ENCODE results near the gene GCC2. TPM values are rescaled to one million over a fixed set of nuclear protein-coding genes. Genes with fewer than 3 reads are reported as not detected.

Gene GCC2
- total and polyA plus RNA-seq, 8 donors = 5.2 to 498 (median 54.3) TPM

DNA sequence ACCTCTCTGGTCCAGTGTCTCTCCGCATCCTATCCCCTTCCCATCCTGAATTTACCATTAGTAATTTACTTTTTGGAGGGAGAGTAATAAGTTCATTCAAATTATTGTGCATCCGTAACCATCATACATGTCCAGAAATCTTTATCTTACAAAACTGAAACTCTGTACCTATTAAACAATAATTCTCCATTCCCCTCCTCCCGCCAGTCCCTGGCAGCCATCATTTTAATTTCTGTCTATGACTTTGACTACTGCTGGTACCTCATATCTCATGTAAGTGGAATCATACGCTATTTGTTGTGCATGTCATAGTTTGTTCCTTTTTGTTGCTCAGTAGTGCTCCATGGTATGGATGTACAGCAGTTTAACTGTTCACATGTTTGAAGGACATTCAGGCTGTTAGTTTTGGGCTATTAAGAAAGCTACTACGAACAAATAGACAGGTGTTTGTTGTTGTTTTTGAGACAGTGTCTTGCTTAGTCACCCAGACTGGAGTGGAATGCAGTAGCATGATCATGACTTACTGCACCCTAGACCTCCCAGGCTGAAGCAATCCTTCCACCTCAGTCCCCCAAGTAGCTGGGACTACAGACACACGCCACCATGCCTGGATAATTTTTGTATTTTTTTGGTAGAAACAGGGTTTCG lies 87.3 kb downstream of the GCC2 start:
- peak overlapping the region; percentile 60 to 66 (median 66) for H3K4me3 ChIP-seq
- no peak for DNase-seq
- no peaks in the 10 kb centered on the region for H3K9me3 ChIP-seq
- no peaks in the 10 kb centered on the region for H3K27me3 ChIP-seq
- WGBS, 5 donors = 82 to 91% (median 86%) methylated on average over 7 of the region's 7 CpGs
- no peak for TF ChIP-seq CTCF (IDR thresholded peaks at IDR 0.05)
- no peak for TF ChIP-seq EP300 (IDR thresholded peaks at IDR 0.05)
- TF ChIP-seq POLR2A (IDR thresholded peaks at IDR 0.05) = no peak
- no peak for TF ChIP-seq POLR2AphosphoS5 (IDR thresholded peaks at IDR 0.05)
- peaks cover 16 to 63% (median 46%) of the 10 kb centered on the region in 4 donors for H3K4me1 ChIP-seq
- intact Hi-C loops (cut with DNase I; ENCODE audit: low total_unique reads) = no loop called here
- peak overlapping the region in 2 of 5 donors; percentile 20 to 99 for H3K27ac ChIP-seq
- H3K36me3 ChIP-seq = no peaks in the 10 kb centered on the region

GRCh38 chr2:108536911-108537310 lies 87.9 kb downstream of the GCC2 start:
- no peaks in the 10 kb centered on the region for H3K36me3 ChIP-seq
- no peaks in the 10 kb centered on the region for H3K27me3 ChIP-seq
- peaks cover 16 to 69% (median 51%) of the 10 kb centered on the region in 4 donors for H3K4me1 ChIP-seq
- intact Hi-C loops (cut with DNase I; ENCODE audit: low total_unique reads) = no loop called here
- no peaks in the 10 kb centered on the region for H3K9me3 ChIP-seq
- no peak for DNase-seq
- WGBS, 5 donors = 74 to 89% (median 82%) methylated on average over 5 of the region's 5 CpGs
- TF ChIP-seq POLR2A (IDR thresholded peaks at IDR 0.05) = no peak
- no peak for TF ChIP-seq EP300 (IDR thresholded peaks at IDR 0.05)
- no peak for TF ChIP-seq POLR2AphosphoS5 (IDR thresholded peaks at IDR 0.05)
- no peak for TF ChIP-seq CTCF (IDR thresholded peaks at IDR 0.05)
- H3K27ac ChIP-seq = peak overlapping the region in 1 of 5 donors; percentile 20
- no peak overlapping the region for H3K4me3 ChIP-seq

DNA sequence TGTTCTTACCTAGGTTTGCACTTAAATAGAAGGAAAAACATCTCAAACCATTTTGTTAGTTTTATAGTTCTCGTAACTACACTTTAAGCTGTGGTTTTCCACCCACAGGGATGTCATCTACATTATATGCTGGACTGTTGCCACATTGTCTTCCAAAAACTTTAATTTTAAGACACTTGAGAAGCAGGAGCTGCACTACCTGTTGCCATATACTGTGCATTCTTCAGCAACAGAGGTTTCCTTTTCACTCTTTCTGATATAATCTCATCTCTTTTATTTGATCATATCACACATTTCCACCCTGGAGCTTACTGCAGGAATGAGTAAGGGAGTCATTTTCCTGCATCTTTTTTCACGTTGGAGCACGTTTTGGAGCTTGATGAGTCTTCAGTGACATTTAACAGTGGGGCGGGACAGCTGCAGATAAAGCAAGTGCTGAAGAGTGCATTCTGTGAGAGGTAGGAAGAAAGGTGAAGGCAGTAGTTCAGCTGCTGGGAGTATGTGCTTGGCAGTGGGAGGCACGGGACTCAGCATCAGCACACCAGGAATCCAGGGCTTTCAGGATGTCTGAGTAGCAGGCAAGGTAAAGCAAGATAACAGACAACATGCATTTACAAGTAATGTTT lies 89.1 kb downstream of the GCC2 start:
- Histone ChIP-seq H3K36me3 (no peaks in the 10 kb centered on the region), H3K9me3 (no peaks in the 10 kb centered on the region), H3K27ac (peak overlapping the region in 1 of 5 donors; percentile 9), H3K4me3 (no peak overlapping the region), H3K27me3 (no peaks in the 10 kb centered on the region), H3K4me1 (peaks cover 16 to 74% (median 54%) of the 10 kb centered on the region in 4 donors)
- 33 to 55% (median 39%) methylated on average over 5 of the region's 5 CpGs for WGBS, 5 donors
- TF ChIP-seq POLR2A (IDR thresholded peaks at IDR 0.05) (no peak), CTCF (IDR thresholded peaks at IDR 0.05) (no peak), POLR2AphosphoS5 (IDR thresholded peaks at IDR 0.05) (no peak)
- no peak for DNase-seq
- intact Hi-C loops (cut with DNase I; ENCODE audit: low total_unique reads) = no loop called here

GRCh38 chr2:108541451-108541850 lies 92.4 kb downstream of the GCC2 start:
- TF ChIP-seq EP300 (IDR thresholded peaks at IDR 0.05) = no peak
- no peak for TF ChIP-seq POLR2AphosphoS5 (IDR thresholded peaks at IDR 0.05)
- no peak for TF ChIP-seq CTCF (IDR thresholded peaks at IDR 0.05)
- no peak for TF ChIP-seq POLR2A (IDR thresholded peaks at IDR 0.05)
- intact Hi-C loops (cut with DNase I; ENCODE audit: low total_unique reads) = no loop called here
- Histone ChIP-seq H3K4me3 (no peak overlapping the region), H3K36me3 (no peaks in the 10 kb centered on the region), H3K27me3 (no peaks in the 10 kb centered on the region), H3K9me3 (no peaks in the 10 kb centered on the region), H3K27ac (peak overlapping the region in 3 of 5 donors; percentile 7 to 47 (median 10)), H3K4me1 (peaks cover 9 to 58% (median 38%) of the 10 kb centered on the region in 4 donors)
- 68 to 85% (median 77%) methylated on average over 4 of the region's 4 CpGs for WGBS, 5 donors
- no peak for DNase-seq

Measured in stomach (tissue), 9 donors.